HG02885 (cell line): ENCODE measurements around the gene GAS1.

Experiments used
- ATAC-seq: cut with Tn5 transposase; IDR thresholded peaks from one replicate; pipeline ENCODE4 v1.9.1; 2021; ENCODE audit warnings: mild to moderate bottlenecking; ENCODE audit not compliant: unreplicated experiment, poor library complexity

GAS1 gene

GRCh38 chr9:86938780-86939179, 8.5 kb downstream of the GAS1 start:
- ATAC-seq, result no peak

- no peak for ATAC-seq
Observed at GRCh38 chr9:86926145-86926544, 21.2 kb downstream of the GAS1 start.

- ATAC-seq, result no peak
Observed at GRCh38 chr9:86925686-86926085, 21.6 kb downstream of the GAS1 start.

GRCh38 chr9:86924206-86924605, 23.1 kb downstream of the GAS1 start:
- ATAC-seq, result no peak

GRCh38 chr9:86921151-86921923, 26.0 kb downstream of the GAS1 start:
- no peak for ATAC-seq

- ATAC-seq, result no peak
Observed at GRCh38 chr9:86918556-86918955, 28.8 kb downstream of the GAS1 start.

- no peak for ATAC-seq
Observed at GRCh38 chr9:86912210-86912609, 35.1 kb downstream of the GAS1 start.

- ATAC-seq, result no peak
Observed at GRCh38 chr9:86909388-86909787, 37.9 kb downstream of the GAS1 start.

GRCh38 chr9:86908261-86908660, 39.0 kb downstream of the GAS1 start:
- no peak for ATAC-seq

GRCh38 chr9:86907346-86907745, 40.0 kb downstream of the GAS1 start:
- no peak for ATAC-seq

GRCh38 chr9:86903734-86904085, 43.6 kb downstream of the GAS1 start:
- no peak for ATAC-seq

GRCh38 chr9:86902991-86903733, 44.1 kb downstream of the GAS1 start:
- no peak for ATAC-seq

- ATAC-seq, result no peak
Observed at GRCh38 chr9:86902586-86902985, 44.7 kb downstream of the GAS1 start.

- no peak for ATAC-seq
Observed at GRCh38 chr9:86902176-86902575, 45.1 kb downstream of the GAS1 start.

- no peak for ATAC-seq
Observed at GRCh38 chr9:86901511-86901910, 45.8 kb downstream of the GAS1 start.
